Activated CD8-positive, alpha-beta memory T cell treated with anti-CD3 and anti-CD28 coated beads, Interleukin-2, amount 50 U/mL, for 1 hour (primary cell): Measurements from ENCODE around the gene ADCY7.

ENCODE experiments used
- DNase-seq: peaks from one replicate; pipeline ENCODE4 v3.0.0-alpha.2; 2020; ENCODE audit errors: extremely low read depth

The ADCY7 gene

DNA sequence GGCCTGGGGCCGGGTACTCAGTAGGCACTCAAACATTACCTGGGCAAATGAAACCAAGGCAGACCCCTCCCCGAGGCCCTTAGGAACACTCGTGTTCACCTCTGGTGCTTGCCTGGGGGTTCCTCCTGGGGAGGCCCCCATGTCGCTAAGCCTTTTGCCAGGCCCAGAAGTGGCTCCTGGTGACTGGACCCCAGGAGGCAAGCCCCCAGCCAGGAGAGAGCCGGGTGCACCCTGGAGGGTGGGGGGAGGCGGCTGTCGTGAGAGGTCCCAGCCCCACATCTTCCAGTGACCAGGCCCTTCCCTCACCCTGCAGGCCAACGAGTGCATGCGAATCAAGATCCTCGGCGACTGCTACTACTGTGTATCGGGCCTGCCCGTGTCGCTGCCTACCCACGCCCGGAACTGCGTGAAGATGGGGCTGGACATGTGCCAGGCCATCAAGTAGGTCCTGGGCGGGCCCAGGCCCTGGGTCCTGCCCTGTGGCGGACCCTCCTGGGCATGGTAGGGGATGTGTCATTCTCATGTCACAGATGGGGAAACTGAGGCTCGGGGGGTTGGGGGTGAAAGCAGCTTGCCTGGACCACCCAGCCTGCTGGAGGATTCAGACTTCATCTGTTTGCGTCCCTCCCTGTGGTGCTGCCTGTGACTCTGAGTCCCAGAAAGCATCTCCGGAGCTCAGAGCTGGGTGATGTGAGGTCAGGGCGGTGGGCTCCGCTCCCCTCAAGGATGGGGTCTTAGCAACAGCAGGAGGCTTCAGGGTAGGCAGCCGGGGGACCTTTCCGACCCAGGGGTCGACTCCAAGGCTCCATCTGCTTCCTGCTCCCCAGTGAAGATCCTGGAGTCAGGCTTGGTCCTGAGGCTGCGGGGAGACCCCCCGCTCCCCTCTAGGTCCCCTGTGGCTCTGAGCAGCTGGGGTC, 32.5 kb downstream of the ADCY7 start:
- no peak for DNase-seq

DNA sequence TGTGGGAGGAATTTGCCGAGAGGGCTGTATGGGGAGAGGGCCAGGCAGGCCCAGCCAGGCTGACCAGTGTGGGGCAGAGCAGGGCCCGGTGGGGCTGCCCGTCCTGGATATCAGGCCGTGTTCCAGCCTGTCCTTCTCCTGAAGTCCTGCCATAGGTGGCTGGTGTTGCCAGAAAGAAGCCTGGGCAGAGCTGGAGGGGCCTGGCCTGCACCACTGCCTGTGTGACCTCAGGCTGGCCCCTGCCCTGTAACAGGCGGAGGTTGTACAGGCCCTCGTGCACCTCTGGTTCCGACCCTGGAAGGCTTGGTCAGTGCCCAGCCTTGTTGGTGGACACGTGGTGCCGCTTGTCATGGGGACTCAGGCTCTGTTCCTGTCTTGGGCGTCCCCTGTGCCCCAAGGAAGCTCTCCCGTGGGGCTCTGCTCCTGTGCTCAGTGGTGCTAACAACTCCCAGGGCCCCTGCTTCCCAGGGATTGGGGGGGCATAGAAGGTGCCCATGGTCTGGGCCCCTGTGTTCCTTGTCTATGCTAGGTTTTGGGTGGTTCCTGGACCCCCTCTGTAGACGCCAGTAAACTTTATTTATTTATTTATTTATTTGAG, 33.3 kb downstream of the ADCY7 start:
- DNase-seq, result no peak

DNA sequence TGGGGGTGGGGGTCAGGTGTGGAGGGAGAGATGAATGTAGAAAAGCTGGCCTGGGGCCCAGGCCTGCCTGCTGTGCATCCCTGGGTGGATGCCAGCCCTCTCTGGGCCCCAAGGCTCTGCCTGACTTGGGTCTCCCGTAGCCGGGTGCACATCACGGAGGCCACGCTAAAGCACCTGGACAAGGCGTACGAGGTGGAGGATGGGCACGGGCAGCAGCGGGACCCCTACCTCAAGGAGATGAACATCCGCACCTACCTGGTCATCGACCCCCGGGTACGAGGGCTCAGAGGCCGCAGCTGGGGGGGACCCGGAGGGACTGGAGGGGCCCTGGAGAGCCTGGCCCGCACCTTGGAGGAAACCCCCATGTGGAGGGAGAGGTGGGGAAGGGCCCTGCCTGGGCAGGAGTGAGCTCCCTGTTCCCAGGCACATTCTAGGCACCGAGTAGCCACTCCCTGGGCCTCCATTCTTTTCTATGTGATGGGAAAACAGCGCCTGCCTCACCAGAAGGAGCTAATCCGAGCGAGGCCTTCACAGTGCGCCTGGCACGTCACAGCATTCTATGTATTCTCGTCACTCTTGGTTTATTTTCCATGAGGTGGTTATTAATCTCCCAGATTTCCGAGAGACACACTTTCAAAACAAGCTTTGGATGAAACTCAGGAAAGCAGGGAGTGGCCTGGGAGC, 34.7 kb downstream of the ADCY7 start:
- no peak for DNase-seq

DNA sequence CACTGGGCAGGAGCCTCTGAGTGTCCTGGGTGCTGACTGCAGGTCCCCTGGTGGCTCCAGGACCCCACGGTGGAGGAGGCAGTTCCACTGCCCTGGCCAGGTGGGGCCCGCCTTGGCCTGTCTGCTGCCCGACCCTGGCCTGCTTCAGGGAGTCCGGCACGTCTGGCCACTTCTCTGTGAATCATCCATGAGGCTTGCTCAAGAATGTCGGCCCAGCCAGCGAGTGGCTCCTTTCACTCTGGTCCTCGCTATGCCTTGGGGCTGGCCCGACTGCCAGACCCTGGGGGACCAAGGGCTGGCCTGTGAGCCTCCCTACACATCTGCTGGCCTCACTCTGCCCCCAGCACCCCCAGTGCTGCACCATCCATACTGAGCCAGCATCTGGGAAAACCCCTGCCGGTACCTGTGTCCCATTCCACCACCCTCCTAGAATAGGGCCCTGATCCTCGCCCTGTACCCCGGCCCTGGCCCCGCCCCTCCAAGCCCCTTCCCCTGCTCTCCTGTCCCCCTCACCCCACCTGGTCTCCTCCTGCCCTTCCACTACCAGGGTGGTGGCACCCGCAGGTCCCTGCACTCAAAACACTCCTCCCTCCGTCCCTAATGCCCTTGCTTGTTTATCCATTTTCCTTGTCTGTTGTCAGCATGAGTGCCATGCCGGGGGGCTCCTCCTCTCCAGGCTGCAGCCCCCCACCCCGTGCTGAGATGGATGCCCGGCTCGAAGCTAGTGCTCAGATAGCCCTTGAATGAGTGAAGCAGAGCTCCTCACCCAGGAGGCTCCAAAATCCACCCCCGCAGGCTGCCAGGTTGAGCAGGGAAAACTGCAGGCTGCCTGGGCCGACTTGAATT, 35.5 kb downstream of the ADCY7 start:
- no peak for DNase-seq

DNA sequence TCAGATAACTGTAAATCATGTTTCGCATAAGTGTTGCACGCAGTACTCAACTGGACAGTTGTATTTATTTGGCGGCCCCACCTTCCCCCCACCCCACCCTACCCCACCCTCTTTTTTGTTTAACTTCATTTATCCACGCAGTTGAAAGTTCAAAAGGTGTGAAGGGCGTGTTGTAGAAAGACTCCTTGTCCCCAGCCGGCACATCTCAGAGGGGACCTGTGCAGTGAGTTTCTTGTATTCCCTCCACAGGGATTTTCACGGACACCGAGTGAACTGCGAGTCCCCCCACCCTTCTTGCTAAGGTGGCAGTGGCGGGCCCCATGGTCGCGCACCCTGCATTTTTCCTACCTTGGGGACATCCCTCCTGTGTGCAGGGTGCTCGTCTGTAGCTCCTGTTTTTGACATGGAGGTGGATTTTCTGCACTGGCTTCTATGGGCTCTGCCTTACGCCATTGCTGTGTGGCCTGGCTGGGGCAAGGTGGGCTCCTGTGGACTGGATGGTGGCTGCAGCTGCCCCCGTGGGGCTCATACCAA, 36.2 kb downstream of the ADCY7 start:
- no peak for DNase-seq

DNA sequence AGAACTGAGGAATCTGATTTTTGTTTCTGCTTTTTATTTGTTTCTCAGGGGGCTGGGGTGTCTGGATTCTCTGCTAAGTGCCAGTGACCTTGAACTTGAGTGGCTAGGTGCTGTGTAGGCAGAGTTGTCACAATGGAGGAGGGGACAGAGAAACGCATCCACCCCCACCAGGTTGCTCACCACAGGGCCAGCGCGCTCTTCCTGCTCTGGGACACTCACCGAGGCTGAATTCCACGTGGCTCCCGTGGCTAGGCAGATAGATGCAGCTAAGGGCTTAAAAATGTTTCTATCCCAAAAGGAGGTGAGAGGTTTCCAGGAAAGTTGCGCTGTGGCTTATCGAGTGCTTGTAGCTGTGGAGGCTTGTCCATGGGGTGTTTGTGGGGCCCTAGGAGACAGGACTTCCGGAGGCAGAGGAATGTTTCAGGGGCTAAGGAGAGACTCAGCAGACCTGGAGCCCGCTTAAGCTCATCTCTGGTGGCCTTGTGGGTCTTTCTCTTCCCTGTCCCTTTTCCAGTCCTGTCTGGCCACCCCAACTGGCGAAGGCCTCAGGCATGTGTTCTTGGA, 36.8 kb downstream of the ADCY7 start:
- DNase-seq, result no peak

DNA sequence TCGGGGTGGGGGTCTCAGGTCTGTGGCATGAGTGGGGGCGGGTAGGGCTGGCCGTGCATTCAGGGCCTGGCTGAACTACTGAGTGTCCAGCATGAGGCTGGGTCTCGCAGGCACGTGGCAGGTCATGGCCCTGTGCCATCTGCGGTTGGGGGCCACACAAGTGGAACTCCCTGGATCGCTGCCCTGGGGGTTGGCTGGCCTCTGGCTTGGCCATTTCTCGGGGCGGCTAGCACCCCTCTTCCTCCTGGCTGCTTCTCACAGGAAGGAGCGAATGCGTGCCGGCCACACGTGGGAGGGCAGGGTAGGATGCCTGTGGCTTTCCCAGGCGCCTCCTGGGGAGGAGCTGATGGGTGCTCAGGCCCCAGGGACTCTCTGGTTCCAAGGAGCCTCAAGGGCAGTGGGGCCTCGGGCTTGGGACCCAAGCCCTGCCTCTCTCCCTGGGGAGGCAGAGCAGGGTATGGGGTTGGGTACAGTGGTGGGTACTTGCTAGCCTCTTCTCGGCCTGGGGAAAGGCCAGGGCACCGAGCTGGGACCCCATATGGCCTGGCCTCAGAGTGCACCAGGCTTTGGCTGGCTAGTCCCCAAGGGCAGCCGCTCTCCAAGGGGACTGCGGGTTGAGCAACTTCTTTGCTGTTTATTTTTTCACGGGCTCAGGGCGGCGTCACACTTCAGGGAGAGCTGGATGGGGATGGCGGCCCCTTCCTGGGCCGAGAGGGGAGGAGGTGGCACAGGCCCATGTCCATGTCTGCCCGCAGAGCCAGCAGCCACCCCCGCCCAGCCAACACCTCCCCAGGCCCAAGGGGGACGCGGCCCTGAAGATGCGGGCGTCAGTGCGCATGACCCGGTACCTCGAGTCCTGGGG, 37.5 kb downstream of the ADCY7 start:
- DNase-seq, result no peak

DNA sequence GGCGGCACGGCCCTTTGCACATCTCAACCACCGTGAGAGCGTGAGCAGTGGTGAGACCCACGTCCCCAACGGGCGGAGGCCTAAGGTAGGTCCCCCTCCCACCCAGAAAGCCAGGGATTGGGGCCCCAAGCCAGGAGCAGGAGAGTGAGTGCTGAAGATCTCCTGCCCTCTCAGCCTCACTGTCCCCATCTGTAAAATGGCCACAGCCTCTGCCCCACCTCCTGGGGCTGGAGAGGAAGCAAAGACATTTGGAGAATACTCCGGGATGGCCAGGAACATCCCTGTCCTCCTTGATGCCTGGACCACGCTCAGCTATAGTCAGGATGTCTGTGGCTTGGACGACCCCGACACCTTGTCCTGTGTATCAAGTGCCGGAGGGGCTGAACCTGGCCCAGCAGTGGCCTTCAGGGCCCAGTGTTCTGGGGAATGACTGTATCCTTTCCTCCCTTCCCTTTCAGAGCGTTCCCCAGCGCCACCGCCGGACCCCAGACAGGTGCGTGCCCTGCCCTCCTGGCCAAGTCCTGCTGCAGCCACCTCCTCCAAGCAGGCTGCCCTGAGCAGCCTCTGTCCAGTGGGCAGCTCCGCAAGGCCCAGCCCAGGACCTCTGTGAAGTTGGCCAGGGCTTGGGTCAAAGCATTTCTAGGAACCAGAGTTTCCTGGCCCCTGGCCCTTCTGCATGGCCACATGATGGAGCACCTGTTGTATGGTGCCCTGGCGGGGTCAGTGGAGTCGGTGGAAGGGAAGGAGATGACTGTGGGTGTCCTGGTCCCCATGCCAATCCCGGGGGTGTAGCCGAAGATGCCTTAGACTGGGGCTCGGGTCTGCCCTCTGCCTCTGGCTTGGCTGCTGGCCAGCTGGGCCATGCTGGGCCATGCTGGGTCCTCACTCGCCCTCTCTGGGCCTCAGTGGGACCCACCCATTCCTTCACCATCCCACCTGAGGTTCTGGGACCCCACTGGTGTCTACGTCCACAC, 38.4 kb downstream of the ADCY7 start:
- DNase-seq, result no peak

DNA sequence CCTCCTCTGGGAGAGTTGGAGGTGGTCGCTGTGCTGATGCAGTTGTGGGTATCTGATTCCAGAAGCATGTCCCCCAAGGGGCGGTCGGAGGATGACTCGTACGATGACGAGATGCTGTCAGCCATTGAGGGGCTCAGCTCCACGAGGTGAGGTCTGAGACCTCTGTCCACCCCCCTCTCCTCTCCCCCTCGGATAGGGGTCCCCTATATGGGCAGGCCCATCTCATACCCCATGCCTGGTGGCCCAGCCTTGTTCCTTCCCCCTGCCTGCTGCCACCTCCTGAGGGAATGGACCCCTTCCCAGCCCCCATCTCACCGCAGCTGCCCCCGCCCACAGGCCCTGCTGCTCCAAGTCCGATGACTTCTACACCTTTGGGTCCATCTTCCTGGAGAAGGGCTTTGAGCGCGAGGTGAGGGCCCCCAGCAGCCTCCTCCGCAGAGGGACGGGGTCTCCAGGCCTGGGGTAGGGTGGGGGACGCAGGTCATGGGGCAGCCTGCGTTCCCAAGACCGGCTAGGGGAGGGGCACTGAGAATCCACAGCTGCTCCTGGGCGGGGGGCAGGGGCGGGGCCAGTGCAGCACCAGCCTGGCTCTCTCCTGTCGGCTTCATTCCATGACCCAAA, 39.2 kb downstream of the ADCY7 start:
- DNase-seq, result no peak

DNA sequence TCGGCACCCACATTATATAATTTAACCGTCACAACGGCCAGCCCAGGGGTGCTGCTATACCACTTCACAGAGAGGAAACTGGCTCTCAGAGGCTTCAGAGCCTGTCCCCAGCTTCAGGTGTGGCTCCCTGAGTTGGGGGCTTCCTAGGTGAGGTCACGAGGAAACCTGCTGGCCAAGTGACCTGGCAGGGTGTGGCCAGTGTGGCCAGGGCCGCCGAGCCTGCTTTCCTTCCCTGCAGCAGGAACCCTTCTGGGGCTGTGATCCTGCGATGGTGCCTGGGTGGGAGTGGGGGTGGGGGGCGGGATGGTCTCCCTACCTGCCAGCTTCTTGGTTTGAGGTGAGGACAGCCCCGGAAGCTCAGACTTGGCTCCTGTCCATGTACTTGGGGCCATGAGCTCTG, 39.9 kb downstream of the ADCY7 start:
- no peak for DNase-seq

DNA sequence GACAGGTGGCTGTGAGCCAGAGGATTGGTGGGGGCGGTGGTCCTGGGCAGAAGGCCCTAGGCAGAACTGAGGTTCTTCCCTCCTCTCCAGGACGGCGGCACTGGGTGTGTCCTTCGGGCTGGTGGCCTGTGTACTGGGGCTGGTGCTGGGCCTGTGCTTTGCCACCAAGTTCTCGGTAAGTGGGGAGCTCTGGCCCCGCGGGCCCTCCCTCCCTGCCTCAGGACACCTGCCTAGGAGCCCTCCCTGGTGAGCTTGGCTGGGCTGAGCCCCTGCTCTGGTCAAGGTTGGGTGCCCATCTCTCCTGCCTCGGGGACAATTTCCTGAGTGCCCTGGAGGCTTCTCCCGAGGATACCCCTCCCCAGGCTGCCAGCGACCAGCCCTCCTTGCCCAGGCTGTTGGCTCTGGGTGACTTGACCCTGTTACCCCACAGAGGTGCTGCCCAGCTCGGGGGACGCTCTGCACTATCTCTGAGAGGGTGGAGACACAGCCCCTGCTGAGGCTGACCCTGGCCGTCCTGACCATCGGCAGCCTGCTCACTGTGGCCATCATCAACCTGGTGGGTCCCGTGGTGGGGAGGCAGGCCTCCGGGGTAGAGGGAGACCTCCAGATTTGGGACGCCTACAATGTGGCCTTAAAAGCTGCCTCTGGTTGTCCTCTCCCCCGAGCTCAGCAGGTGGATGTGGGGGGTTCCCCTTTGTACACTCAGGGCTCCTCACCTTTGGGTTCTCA, 42.0 kb downstream of the ADCY7 start:
- no peak for DNase-seq

DNA sequence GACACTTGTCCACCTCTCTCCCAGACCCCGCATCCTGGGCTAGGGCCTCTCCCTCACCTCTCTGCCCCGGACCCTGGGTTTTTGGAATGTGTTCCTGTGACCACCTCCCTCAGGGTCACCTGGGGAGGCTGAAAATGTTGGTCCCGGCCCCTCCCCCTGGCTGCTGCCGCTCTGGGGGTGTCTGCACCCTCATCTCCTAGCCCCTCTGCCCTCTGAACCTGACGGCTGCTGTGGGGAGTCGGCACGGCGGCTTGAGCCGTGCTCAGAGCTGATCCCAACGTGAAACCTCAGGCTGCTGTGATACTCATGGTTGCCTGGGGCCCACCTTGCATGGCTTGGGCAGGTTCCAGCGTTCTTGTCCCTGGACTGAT, 42.8 kb downstream of the ADCY7 start:
- no peak for DNase-seq

DNA sequence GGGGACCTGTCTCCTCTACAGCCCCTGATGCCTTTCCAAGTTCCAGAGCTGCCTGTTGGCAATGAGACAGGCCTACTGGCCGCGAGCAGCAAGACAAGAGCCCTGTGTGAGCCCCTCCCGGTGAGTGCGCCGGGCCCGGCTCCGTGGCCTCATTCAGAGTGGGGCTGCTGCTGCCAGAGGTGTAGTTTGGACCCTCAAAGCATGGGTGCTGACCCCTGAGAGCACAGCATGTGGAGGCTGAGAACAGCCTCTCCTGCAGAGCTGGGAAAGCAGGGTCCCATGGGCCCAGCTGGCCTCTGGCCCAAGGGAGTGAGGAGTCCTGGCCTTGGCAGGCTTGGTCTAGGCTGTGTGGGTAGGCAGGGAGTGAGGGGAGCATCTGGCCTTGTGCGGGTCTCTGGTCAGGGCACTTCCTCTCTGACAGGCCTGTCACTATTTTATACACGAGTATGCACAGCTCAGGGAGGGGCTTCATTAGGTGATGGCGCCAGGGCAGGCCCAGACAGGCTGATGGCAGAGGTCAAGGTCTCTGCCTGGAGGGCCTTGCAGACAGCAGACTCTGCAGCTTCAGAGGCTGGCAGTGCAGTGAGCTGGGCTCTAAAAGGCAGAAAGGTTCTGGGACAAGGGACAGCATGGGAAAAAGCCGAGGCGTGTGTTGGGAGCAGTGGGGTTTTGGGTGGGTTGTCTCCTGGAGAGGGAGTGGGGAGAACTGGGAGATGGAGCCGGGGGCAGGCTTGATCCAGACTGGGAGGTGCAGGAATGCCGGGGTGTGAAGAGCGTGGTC, 43.4 kb downstream of the ADCY7 start:
- no peak for DNase-seq

DNA sequence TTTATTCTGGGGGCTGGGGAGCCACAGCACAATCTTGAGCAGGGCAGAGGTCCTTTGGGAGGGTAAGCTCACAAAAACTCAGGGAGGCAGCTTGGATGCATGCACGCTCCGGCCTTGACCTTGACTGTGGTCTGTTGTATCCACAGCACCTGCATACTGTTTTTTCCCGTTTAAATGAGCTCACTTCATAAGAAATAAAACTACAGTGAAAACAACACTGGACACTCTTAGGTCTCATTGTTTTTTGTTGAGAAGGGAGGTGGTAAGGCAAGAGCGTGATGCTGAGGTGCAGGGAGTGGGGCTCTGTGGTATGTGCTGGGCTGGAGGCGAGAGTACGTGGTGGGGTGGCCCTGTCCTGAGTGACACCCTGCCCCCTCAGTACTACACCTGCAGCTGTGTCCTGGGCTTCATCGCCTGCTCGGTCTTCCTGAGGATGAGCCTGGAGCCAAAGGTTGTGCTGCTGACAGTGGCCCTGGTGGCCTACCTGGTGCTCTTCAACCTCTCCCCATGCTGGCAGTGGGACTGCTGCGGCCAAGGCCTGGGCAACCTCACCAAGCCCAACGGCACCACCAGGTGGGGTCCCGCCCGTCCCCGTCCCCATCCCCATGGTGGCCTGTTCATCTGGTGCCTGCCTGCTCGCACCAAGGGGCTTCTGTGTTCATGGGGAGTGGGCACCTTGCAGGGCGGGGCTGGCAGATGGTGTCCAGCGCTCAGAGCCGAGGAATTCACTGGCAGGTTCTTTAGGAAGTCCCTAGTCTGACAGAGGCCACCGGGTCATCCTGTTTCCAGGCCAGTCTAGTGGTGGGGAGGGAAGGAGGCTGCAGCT, 44.2 kb downstream of the ADCY7 start:
- no peak for DNase-seq

DNA sequence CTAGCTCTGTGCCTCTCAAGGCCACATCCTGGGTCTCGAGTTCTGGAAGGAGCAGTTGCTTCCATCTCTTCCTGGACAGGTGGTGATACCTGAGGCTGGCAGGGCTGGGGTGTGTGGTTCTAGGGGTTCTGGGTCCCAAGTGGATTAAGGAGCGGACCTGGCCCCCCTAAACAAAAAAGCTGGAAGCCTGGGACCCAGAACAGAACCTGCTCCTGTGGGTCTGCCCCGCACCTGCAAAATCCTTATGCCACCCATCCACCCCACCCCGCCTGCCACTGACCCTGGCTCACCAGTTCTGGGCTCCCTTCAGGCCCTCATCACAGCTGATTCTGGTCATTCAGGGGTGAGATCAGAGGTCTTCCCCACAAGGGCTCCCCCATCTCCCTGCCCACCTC, 44.8 kb downstream of the ADCY7 start:
- no peak for DNase-seq

DNA sequence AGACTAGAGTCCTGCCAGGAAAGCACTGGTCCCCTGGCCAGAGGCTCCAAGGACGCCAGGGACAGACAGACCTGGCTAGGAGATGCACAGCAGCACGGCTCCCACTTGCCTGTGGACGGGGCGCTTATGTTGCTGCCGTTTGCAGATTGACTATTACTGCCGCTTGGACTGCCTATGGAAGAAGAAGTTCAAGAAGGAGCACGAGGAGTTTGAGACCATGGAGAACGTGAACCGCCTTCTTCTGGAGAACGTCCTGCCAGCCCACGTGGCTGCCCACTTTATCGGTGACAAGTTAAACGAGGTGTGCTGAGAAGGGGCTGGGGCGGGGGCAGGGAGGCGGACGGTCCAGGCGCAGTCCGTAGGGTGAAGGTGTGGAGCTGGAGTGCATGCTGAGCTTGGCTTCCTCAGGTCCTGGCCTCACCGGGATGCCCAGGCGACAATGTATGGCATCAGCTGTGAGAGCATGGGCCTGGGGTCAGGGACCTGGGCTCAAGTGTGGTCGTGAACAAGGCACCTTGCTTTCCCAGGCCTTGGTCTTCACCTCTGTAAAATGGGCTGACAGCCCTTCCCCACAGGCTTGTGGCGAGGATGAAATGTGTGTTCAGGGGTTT, 45.6 kb downstream of the ADCY7 start:
- no peak for DNase-seq
